A549 (cell line): ENCODE data around the gene ZNF789.

ENCODE experiments used
- CHD2 ChIP-seq: fragments of 150-350 bp; IDR thresholded peaks from 2 replicates; pipeline ENCODE4 v1.6.1; 2014; ENCODE audit warnings: low read length; ENCODE audit not compliant: partially characterized antibody
- E2F6 ChIP-seq: IDR thresholded peaks from 2 replicates; pipeline ENCODE4 v1.6.1; 2012; ENCODE audit warnings: low read depth, borderline replicate concordance
- FOXS1 ChIP-seq: fragments of 250-450 bp; sonication (Bioruptor Pico); IDR thresholded peaks from 2 replicates; pipeline ENCODE4 v1.5.0; 2020; ENCODE audit warnings: mild to moderate bottlenecking, moderate library complexity
- HDAC2 ChIP-seq: fragments of 200-600 bp; sonication (generic); IDR thresholded peaks from 2 replicates; pipeline ENCODE4 v1.6.1; 2016
- SREBF2 ChIP-seq: fragments of 450-650 bp; IDR thresholded peaks from 2 replicates; pipeline ENCODE4 v1.6.1; 2014; ENCODE audit warnings: mild to moderate bottlenecking, moderate library complexity
- TF ChIP-seq, protein P1 (sequence below): fragments of >200 bp; sonication (Bioruptor Twin); formaldehyde crosslinking; IDR thresholded peaks from 3 replicates; pipeline ENCODE4 v1.5.1; 2016
- TF ChIP-seq, protein P2 (sequence below): fragments of 200-600 bp; sonication (generic); IDR thresholded peaks from 2 replicates; pipeline ENCODE4 v1.6.1; 2016; ENCODE audit warnings: antibody characterized with exemption, mild to moderate bottlenecking, moderate library complexity

DNA sequence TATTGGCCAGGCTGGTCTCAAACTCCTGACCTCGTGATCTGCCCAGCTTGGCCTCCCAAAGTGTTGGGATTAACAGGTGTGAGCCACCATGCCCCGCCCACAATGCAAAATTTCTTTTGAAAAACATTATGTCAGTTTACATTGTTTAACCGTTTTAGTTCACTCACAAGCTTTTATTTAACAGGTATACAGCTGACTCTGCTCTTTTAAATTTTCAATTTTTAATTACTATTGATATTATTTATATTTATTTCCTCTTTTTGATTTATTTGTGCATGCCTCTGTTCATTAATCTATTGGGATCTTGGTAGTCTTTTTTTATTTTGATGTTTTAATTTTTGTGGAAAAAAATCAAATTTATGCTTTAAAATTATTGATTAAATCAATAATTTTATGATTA is 48.7 kb downstream of the ZNF789 start:
- TF ChIP-seq CHD2 (no peak), E2F6 (no peak), FOXS1 (CRISPR knock-in tag) (no peak), HDAC2 (no peak), SREBF2 (no peak)
- TF ChIP-seq, protein P1, sequence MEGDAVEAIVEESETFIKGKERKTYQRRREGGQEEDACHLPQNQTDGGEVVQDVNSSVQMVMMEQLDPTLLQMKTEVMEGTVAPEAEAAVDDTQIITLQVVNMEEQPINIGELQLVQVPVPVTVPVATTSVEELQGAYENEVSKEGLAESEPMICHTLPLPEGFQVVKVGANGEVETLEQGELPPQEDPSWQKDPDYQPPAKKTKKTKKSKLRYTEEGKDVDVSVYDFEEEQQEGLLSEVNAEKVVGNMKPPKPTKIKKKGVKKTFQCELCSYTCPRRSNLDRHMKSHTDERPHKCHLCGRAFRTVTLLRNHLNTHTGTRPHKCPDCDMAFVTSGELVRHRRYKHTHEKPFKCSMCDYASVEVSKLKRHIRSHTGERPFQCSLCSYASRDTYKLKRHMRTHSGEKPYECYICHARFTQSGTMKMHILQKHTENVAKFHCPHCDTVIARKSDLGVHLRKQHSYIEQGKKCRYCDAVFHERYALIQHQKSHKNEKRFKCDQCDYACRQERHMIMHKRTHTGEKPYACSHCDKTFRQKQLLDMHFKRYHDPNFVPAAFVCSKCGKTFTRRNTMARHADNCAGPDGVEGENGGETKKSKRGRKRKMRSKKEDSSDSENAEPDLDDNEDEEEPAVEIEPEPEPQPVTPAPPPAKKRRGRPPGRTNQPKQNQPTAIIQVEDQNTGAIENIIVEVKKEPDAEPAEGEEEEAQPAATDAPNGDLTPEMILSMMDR: no peak
- TF ChIP-seq, protein P2, sequence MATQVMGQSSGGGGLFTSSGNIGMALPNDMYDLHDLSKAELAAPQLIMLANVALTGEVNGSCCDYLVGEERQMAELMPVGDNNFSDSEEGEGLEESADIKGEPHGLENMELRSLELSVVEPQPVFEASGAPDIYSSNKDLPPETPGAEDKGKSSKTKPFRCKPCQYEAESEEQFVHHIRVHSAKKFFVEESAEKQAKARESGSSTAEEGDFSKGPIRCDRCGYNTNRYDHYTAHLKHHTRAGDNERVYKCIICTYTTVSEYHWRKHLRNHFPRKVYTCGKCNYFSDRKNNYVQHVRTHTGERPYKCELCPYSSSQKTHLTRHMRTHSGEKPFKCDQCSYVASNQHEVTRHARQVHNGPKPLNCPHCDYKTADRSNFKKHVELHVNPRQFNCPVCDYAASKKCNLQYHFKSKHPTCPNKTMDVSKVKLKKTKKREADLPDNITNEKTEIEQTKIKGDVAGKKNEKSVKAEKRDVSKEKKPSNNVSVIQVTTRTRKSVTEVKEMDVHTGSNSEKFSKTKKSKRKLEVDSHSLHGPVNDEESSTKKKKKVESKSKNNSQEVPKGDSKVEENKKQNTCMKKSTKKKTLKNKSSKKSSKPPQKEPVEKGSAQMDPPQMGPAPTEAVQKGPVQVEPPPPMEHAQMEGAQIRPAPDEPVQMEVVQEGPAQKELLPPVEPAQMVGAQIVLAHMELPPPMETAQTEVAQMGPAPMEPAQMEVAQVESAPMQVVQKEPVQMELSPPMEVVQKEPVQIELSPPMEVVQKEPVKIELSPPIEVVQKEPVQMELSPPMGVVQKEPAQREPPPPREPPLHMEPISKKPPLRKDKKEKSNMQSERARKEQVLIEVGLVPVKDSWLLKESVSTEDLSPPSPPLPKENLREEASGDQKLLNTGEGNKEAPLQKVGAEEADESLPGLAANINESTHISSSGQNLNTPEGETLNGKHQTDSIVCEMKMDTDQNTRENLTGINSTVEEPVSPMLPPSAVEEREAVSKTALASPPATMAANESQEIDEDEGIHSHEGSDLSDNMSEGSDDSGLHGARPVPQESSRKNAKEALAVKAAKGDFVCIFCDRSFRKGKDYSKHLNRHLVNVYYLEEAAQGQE: no peak
